GM12872 (cell line): ENCODE measurements around the gene CACNA2D3.

Experiments used
- CTCF ChIP-seq: IDR thresholded peaks from 3 replicates; pipeline ENCODE4 v1.5.1; 2011; ENCODE audit warnings: low read depth, mild to moderate bottlenecking, low read length, moderate library complexity; ENCODE audit not compliant: insufficient read depth

CACNA2D3 gene

GRCh38 chr3:54877730-54878129 is 755.4 kb downstream of the CACNA2D3 start:
- TF ChIP-seq CTCF: no peak

- no peak for TF ChIP-seq CTCF
These were observed 755.8 kb downstream of the CACNA2D3 start for GRCh38 chr3:54878145-54878544.

- no peak for TF ChIP-seq CTCF
These were observed 759.9 kb downstream of the CACNA2D3 start for GRCh38 chr3:54882129-54882833.

- TF ChIP-seq CTCF: no peak
These were observed 765.8 kb downstream of the CACNA2D3 start for GRCh38 chr3:54888162-54888561.

GRCh38 chr3:54888873-54889272 is 766.5 kb downstream of the CACNA2D3 start:
- TF ChIP-seq CTCF: no peak

GRCh38 chr3:54889731-54890130 is 767.4 kb downstream of the CACNA2D3 start:
- TF ChIP-seq CTCF: no peak

- TF ChIP-seq CTCF: no peak
These were observed 769.2 kb downstream of the CACNA2D3 start for GRCh38 chr3:54891540-54891897.
